Stomach (tissue), 4 donors: ENCODE results near the gene RFXAP.

Source experiments
- CTCF ChIP-seq, 7 experiments: fragments of 450-650 bp in 4 of 7; fragments of 200-600 bp in 3 of 7; sonication (generic) in 3 of 7; IDR thresholded peaks; one replicate each; pipeline ENCODE4 v1.5.1; 2016 to 2019; ENCODE audit warnings: antibody characterized with exemption in 7 of 7, control low read depth in 2 of 7, mild to moderate bottlenecking in 1 of 7
- EP300 ChIP-seq: sonication (generic); formaldehyde crosslinking; IDR thresholded peaks from one replicate; pipeline ENCODE4 v1.6.1; 2017; ENCODE audit warnings: antibody characterized with exemption
- POLR2A ChIP-seq, 4 donors: fragments of 450-650 bp; IDR thresholded peaks; one replicate each; pipeline ENCODE4 v1.6.1; 2016; ENCODE audit warnings: antibody characterized with exemption in 4 of 4, control low read depth in 2 of 4, mild to moderate bottlenecking in 1 of 4, moderate library complexity in 1 of 4
- POLR2AphosphoS5 ChIP-seq, 3 donors: sonication (generic); formaldehyde crosslinking; IDR thresholded peaks; one replicate each; pipeline ENCODE4 v1.6.1; 2016; ENCODE audit warnings: antibody characterized with exemption in 3 of 3

GRCh38 chr13:36841391-36841790 is 22.4 kb downstream of the RFXAP start:
- TF ChIP-seq EP300 (no peak), CTCF (IDR thresholded peaks at IDR 0.05) (no peak), POLR2AphosphoS5 (IDR thresholded peaks at IDR 0.05) (no peak), POLR2A (IDR thresholded peaks at IDR 0.05) (no peak)
